HCT116 (cell line): ENCODE measurements around the gene DYNC2LI1. TPM values are rescaled to one million over a fixed set of nuclear protein-coding genes. Genes with fewer than 3 reads are reported as not detected.

ENCODE experiments used
- ATAC-seq: fragments of 200-7000 bp; cut with Tn5 transposase; 2 replicates; pipeline ENCODE4 v1.9.1; 2020; ENCODE audit warnings: mild to moderate bottlenecking, moderate library complexity
- BruUV-seq: library from RNA; stranded (reverse); fragments of 400-500 nt; replicated peaks from 2 replicates; lab custom pipeline; 2021; lab: Mats Ljungman, UMichigan
- CTCF ChIA-PET: fragments of 300-600 bp; sonication (Branson Sonifier 250); formaldehyde crosslinking; loops from one replicate; lab custom pipeline; 2021; ENCODE audit warnings: antibody characterized with exemption; lab: Charles Lee
- POLR2A ChIA-PET: fragments of 300-600, 350-600 bp; sonication (Branson Sonifier 250); formaldehyde crosslinking; loops from one replicate; lab custom pipeline; 2021; ENCODE audit warnings: antibody characterized with exemption; lab: Charles Lee
- RAD21 ChIA-PET, 2 experiments: fragments of 300-600 bp; sonication (Branson Sonifier 250); formaldehyde crosslinking; loops; one replicate each; lab custom pipeline; 2023; ENCODE audit warnings: low total read pairs in 2 of 2; ENCODE audit not compliant: uncharacterized antibody in 2 of 2, unreplicated experiment in 2 of 2, low non-redundant PET in 1 of 2; lab: Charles Lee
- DNase-seq: peaks from one replicate; pipeline ENCODE4 v3.0.0-alpha.2; 2010; ENCODE audit warnings: low read depth, low spot score
- H2AFZ ChIP-seq: fragments of 200-600 bp; shearing (Covaris generic), sonication (generic); 2 replicates; pipeline ENCODE4 v1.6.1; 2017; ENCODE audit warnings: low read depth, mixed run types, mixed read lengths, antibody characterized with exemption, low read length; ENCODE audit not compliant: poor library complexity, severe bottlenecking
- H3K27ac ChIP-seq: 2 replicates; pipeline ENCODE4 v1.5.1; 2012; ENCODE audit warnings: low read depth, low read length
- H3K27me3 ChIP-seq: fragments of 200-600 bp; sonication (generic); 2 replicates; pipeline ENCODE4 v1.6.1; 2016; ENCODE audit warnings: mixed run types, low read length, mixed read lengths; ENCODE audit not compliant: insufficient read depth
- H3K36me3 ChIP-seq, 2 experiments: fragments of 200-500 bp in 1 of 2; fragments of 200-600 bp in 1 of 2; sonication (Bioruptor generic) in 1 of 2; sonication (generic) in 1 of 2; 2 replicates each; pipeline versions ENCODE4 v1.5.1 to v1.6.1; 2014 to 2016; ENCODE audit warnings: low read length in 2 of 2, inconsistent platforms in 1 of 2, mixed read lengths in 1 of 2, mixed run types in 1 of 2; ENCODE audit not compliant: insufficient read depth in 2 of 2, control insufficient read depth in 1 of 2
- H3K4me1 ChIP-seq, 2 experiments: fragments of 200-600 bp in 1 of 2; sonication (generic) in 1 of 2; 2 replicates each; pipeline versions ENCODE4 v1.5.1 to v1.6.1; 2012 to 2017; ENCODE audit warnings: low read length in 2 of 2, inconsistent platforms in 1 of 2, mild to moderate bottlenecking in 1 of 2, mixed read lengths in 1 of 2, mixed run types in 1 of 2, moderate library complexity in 1 of 2; ENCODE audit not compliant: insufficient read depth in 2 of 2, control insufficient read depth in 1 of 2
- H3K4me2 ChIP-seq: fragments of 200-600 bp; sonication (generic); 2 replicates; pipeline ENCODE4 v1.6.1; 2017; ENCODE audit warnings: mixed run types, low read length, mixed read lengths
- H3K4me3 ChIP-seq, 2 experiments: fragments of 200-600 bp in 1 of 2; sonication (generic) in 1 of 2; replicated peaks in 1 of 2; 2 replicates each; pipeline ENCODE4 v1.5.1; 2011 to 2016; ENCODE audit warnings: low read length in 2 of 2, control low read depth in 1 of 2, low read depth in 1 of 2, mild to moderate bottlenecking in 1 of 2, mixed read lengths in 1 of 2, mixed run types in 1 of 2
- H3K79me2 ChIP-seq: fragments of 200-600 bp; sonication (generic); 2 replicates; pipeline ENCODE4 v1.6.1; 2017; ENCODE audit warnings: mild to moderate bottlenecking, mixed run types, low read length, moderate library complexity, mixed read lengths; ENCODE audit not compliant: insufficient read depth
- H3K9ac ChIP-seq: fragments of 200-600 bp; sonication (generic); 2 replicates; pipeline ENCODE4 v1.6.1; 2016; ENCODE audit warnings: low read length, mixed read lengths
- H3K9me2 ChIP-seq: fragments of 200-600 bp; sonication (generic), shearing (Covaris generic); 2 replicates; pipeline ENCODE4 v1.6.1; 2017; ENCODE audit warnings: mixed run types, mild to moderate bottlenecking, moderate library complexity; ENCODE audit not compliant: insufficient read depth
- H3K9me3 ChIP-seq, 2 experiments: fragments of 200-500 bp in 1 of 2; fragments of 200-600 bp in 1 of 2; sonication (Bioruptor generic) in 1 of 2; sonication (generic) in 1 of 2; 2 replicates each; pipeline ENCODE4 v1.6.1; 2014 to 2017; ENCODE audit warnings: low read length in 2 of 2, mixed read lengths in 2 of 2, inconsistent platforms in 1 of 2, low read depth in 1 of 2, mild to moderate bottlenecking in 1 of 2, mixed run types in 1 of 2, moderate library complexity in 1 of 2; ENCODE audit not compliant: control insufficient read depth in 1 of 2, insufficient read depth in 1 of 2
- H4K20me1 ChIP-seq: fragments of 200-600 bp; sonication (generic), shearing (Covaris generic); 2 replicates; pipeline ENCODE4 v1.6.1; 2017; ENCODE audit warnings: mixed run types, mild to moderate bottlenecking, moderate library complexity; ENCODE audit not compliant: insufficient read depth
- ATF3 ChIP-seq: IDR thresholded peaks from 2 replicates; pipeline ENCODE4 v1.6.1; 2012
- CTCF ChIP-seq, 3 experiments: fragments of 200-600 bp in 1 of 3; sonication (generic) in 1 of 3; IDR thresholded peaks in 2 of 3; conservative IDR thresholded peaks in 1 of 3; 2 replicates each; pipeline ENCODE4 v1.5.1; 2012 to 2017; ENCODE audit warnings: low read depth in 2 of 3, low read length in 2 of 3, antibody characterized with exemption in 1 of 3, borderline replicate concordance in 1 of 3, control low read depth in 1 of 3, mild to moderate bottlenecking in 1 of 3, mixed read lengths in 1 of 3, mixed run types in 1 of 3, moderate library complexity in 1 of 3; ENCODE audit not compliant: insufficient read depth in 1 of 3
- ELF1 ChIP-seq: IDR thresholded peaks from 2 replicates; pipeline ENCODE4 v1.6.1; 2012; ENCODE audit warnings: low read depth, borderline replicate concordance
- FOSL1 ChIP-seq: IDR thresholded peaks from 2 replicates; pipeline ENCODE4 v1.6.1; 2012; ENCODE audit warnings: low read depth
- JUND ChIP-seq: IDR thresholded peaks from 2 replicates; pipeline ENCODE4 v1.6.1; 2012
- ZNF274 ChIP-seq: fragments of 200-500 bp; sonication (Bioruptor generic); IDR thresholded peaks from 2 replicates; pipeline ENCODE4 v1.6.1; 2014; ENCODE audit warnings: mild to moderate bottlenecking, low read depth, low read length, inconsistent platforms
- intact Hi-C: fragments of 100-400 bp; cut with micrococcal nuclease; formaldehyde crosslinking; loops from 2 replicates; pipeline ENCODE4 v1.10.0; 2022
- total RNA-seq: library from RNA; stranded (reverse); gene quantifications from one replicate; pipeline ENCODE4 v1.2.1, GENCODE V29; 2021; ENCODE audit not compliant: unreplicated experiment

Gene DYNC2LI1
- total RNA-seq, 1 experiment from 2014 or later = 16.7 TPM

- H3K4me2 ChIP-seq = no peak overlapping the region
- no peak overlapping the region for H3K4me3 ChIP-seq
- no peaks in the 10 kb centered on the region for H3K36me3 ChIP-seq
- no TSS peak for BruUV-seq
- no peak overlapping the region for H2AFZ ChIP-seq
- no peaks in the 10 kb centered on the region for H3K27me3 ChIP-seq
- no peak for TF ChIP-seq ELF1
- TF ChIP-seq, all 23 proteins: peak for 0
- ChIA-PET CTCF (no interaction called here), POLR2A (no interaction called here), RAD21 (no interaction called here)
- ATAC-seq (no peak), DNase-seq (no peak)
- no peaks in the 10 kb centered on the region for H3K79me2 ChIP-seq
- intact Hi-C loops = no loop called here
- peaks cover 2 to 6% of the 10 kb centered on the region in 2 experiments; a peak in 1 of 4 replicates for H3K4me1 ChIP-seq
- H3K9me3 ChIP-seq = no peaks in the 10 kb centered on the region
- H3K27ac ChIP-seq = no peak overlapping the region
- no peak overlapping the region for H3K9ac ChIP-seq
- H4K20me1 ChIP-seq = no peaks in the 10 kb centered on the region
- H3K9me2 ChIP-seq = no peaks in the 10 kb centered on the region; the same call in 1 of the 2 replicates
Observed at GRCh38 chr2:43778233-43778632, 4.4 kb downstream of the DYNC2LI1 start.

- H3K4me2 ChIP-seq = no peak overlapping the region
- no peaks in the 10 kb centered on the region for H3K79me2 ChIP-seq
- ATAC-seq (no peak), DNase-seq (no peak)
- H3K27ac ChIP-seq = no peak overlapping the region
- H4K20me1 ChIP-seq = no peaks in the 10 kb centered on the region
- H3K9me2 ChIP-seq = no peaks in the 10 kb centered on the region
- CTCF ChIA-PET = no interaction called here
- no peaks in the 10 kb centered on the region for H3K27me3 ChIP-seq
- no peaks in the 10 kb centered on the region for H3K9me3 ChIP-seq
- TF ChIP-seq ATF3 (no peak), CTCF (IDR thresholded peaks at IDR 0.05 in 2 of 3, conservative IDR thresholded peaks at IDR 0.05 in 1 of 3; ENCODE audit: borderline replicate concordance in 1 of 3, insufficient read depth in 1 of 3, low read depth in 2 of 3, low read length in 2 of 3) (no peak), FOSL1 (no peak), ZNF274 (no peak), JUND (no peak)
- intact Hi-C loops = no loop called here
- no peak overlapping the region for H2AFZ ChIP-seq
- POLR2A ChIA-PET = no interaction called here
- RAD21 ChIA-PET = no interaction called here
- peaks cover 0 to 5% of the 10 kb centered on the region in 2 experiments; a peak in 1 of 4 replicates for H3K4me1 ChIP-seq
- no peak overlapping the region for H3K4me3 ChIP-seq
- no TSS peak for BruUV-seq
- no peak overlapping the region for H3K9ac ChIP-seq
- H3K36me3 ChIP-seq = no peaks in the 10 kb centered on the region; a peak in 1 of 4 replicates
Observed at GRCh38 chr2:43787895-43788294, 14.1 kb downstream of the DYNC2LI1 start.
